GM12878 (cell line): ENCODE measurements around the gene GALNT15.

Experiments
- CEBPB ChIP-seq, 2 experiments: fragments of 150-350 bp in 1 of 2; IDR thresholded peaks; 2 replicates each; pipeline ENCODE4 v1.6.1; 2012 to 2014; ENCODE audit warnings: low read depth in 2 of 2, low read length in 2 of 2, borderline replicate concordance in 1 of 2, inconsistent platforms in 1 of 2
- CHD1 ChIP-seq: IDR thresholded peaks from 2 replicates; pipeline ENCODE4 v1.6.1; 2012; ENCODE audit warnings: low read depth, low read length, improper control_type of control experiment
- CTCF ChIP-seq, 3 experiments: IDR thresholded peaks in 2 of 3; conservative IDR thresholded peaks in 1 of 3; 2 replicates each; pipeline ENCODE4 v1.5.1; 2011; ENCODE audit warnings: low read depth in 3 of 3, low read length in 3 of 3, mild to moderate bottlenecking in 3 of 3, control low read depth in 2 of 3, moderate library complexity in 2 of 3, inconsistent platforms in 1 of 3, mixed read lengths in 1 of 3; ENCODE audit not compliant: control insufficient read depth in 2 of 3, insufficient read depth in 1 of 3; ENCODE audit errors: extremely low read depth in 1 of 3
- EGR1 ChIP-seq, 2 experiments: IDR thresholded peaks; 1 replicate in 1 of 2; 2 replicates in 1 of 2; pipeline ENCODE4 v1.6.1; 2011 to 2012; ENCODE audit warnings: low read depth in 2 of 2, low read length in 2 of 2, borderline replicate concordance in 1 of 2, mild to moderate bottlenecking in 1 of 2, moderate library complexity in 1 of 2
- MTA3 ChIP-seq: IDR thresholded peaks from 2 replicates; pipeline ENCODE4 v1.6.1; 2012; ENCODE audit warnings: low read length, inconsistent platforms, borderline replicate concordance
- POLR2A ChIP-seq: IDR thresholded peaks from 2 replicates; pipeline ENCODE4 v1.6.1; 2011; ENCODE audit warnings: low read depth, mild to moderate bottlenecking, low read length
- SREBF2 ChIP-seq: IDR thresholded peaks from 2 replicates; pipeline ENCODE4 v1.6.1; 2012; ENCODE audit warnings: mild to moderate bottlenecking, low read length
- SUPT20H ChIP-seq: IDR thresholded peaks from 2 replicates; pipeline ENCODE4 v1.6.1; 2011; ENCODE audit warnings: low read depth, mild to moderate bottlenecking, low read length, moderate library complexity, borderline replicate concordance; ENCODE audit not compliant: control insufficient read depth
- ZNF207 ChIP-seq: fragments of 450-650 bp; IDR thresholded peaks from 2 replicates; pipeline ENCODE4 v1.6.1; 2014; ENCODE audit warnings: antibody characterized with exemption, mild to moderate bottlenecking, borderline replicate concordance

GRCh38 chr3:16183601-16184270 is 9.3 kb downstream of the GALNT15 start:
- TF ChIP-seq CHD1 (no peak), SUPT20H (no peak), CTCF (IDR thresholded peaks at IDR 0.05 in 2 of 3, conservative IDR thresholded peaks at IDR 0.05 in 1 of 3; ENCODE audit: control insufficient read depth in 2 of 3, extremely low read depth in 1 of 3, insufficient read depth in 1 of 3, low read depth in 3 of 3, low read length in 3 of 3) (no peak), EGR1 (IDR thresholded peaks at IDR 0.05; ENCODE audit: borderline replicate concordance in 1 of 2, low read depth in 2 of 2, low read length in 2 of 2) (no peak), MTA3 (no peak), CEBPB (IDR thresholded peaks at IDR 0.05; ENCODE audit: borderline replicate concordance in 1 of 2, low read depth in 2 of 2, low read length in 2 of 2) (no peak), ZNF207 (no peak), SREBF2 (no peak), POLR2A (no peak)
